Adrenal gland (tissue), 5 donors: ENCODE measurements around the gene IRX2.

Experiments used
- POLR2A ChIP-seq, 2 donors: fragments of 450-650 bp; IDR thresholded peaks; one replicate each; pipeline ENCODE4 v1.6.1; 2017; ENCODE audit warnings: antibody characterized with exemption in 2 of 2, mild to moderate bottlenecking in 2 of 2, moderate library complexity in 1 of 2
- TF ChIP-seq, protein P1 (sequence below), 6 experiments: fragments of 450-650 bp in 4 of 6; fragments of 200-600 bp in 2 of 6; sonication (generic) in 1 of 6; IDR thresholded peaks; 1 replicate in 5 of 6; 2 replicates in 1 of 6; pipeline versions ENCODE4 v1.5.1 to v1.8.0; 2016 to 2021; ENCODE audit warnings: antibody characterized with exemption in 6 of 6, mild to moderate bottlenecking in 2 of 6, moderate library complexity in 1 of 6
- donor health status: DM: no; HTN: no; CAD: no.

DNA sequence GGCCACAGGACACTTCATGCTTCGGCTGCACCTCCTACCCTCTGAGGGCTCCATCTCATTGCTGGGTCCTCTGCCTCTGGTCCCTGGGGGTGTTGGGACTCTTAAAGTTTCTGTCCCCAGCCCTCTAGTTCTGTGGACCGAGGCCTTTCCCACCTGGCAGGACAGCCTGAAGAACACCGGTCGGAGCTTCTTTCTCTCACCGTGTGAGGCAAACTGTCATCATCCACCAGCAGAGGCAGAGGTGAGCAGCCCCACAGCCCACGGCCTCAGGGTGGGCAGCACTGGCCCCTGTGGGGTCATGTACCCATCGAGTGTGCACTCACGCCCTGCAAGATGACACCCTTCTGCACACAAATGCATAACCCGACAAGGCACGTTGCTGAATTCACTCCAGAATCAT lies 49.9 kb downstream of the IRX2 start:
- TF ChIP-seq, protein P1, sequence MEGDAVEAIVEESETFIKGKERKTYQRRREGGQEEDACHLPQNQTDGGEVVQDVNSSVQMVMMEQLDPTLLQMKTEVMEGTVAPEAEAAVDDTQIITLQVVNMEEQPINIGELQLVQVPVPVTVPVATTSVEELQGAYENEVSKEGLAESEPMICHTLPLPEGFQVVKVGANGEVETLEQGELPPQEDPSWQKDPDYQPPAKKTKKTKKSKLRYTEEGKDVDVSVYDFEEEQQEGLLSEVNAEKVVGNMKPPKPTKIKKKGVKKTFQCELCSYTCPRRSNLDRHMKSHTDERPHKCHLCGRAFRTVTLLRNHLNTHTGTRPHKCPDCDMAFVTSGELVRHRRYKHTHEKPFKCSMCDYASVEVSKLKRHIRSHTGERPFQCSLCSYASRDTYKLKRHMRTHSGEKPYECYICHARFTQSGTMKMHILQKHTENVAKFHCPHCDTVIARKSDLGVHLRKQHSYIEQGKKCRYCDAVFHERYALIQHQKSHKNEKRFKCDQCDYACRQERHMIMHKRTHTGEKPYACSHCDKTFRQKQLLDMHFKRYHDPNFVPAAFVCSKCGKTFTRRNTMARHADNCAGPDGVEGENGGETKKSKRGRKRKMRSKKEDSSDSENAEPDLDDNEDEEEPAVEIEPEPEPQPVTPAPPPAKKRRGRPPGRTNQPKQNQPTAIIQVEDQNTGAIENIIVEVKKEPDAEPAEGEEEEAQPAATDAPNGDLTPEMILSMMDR (IDR thresholded peaks at IDR 0.05): no peak
- TF ChIP-seq POLR2A (IDR thresholded peaks at IDR 0.05): no peak
